GM19372 (cell line): ENCODE measurements around the gene MMP27.
"Not testable (repeated sequence)": the region's sequence is repeated elsewhere in the genome, so short reads cannot be mapped to it uniquely, and the experiment has no call there.

Experiments
- ATAC-seq: cut with Tn5 transposase; IDR thresholded peaks from one replicate; pipeline ENCODE4 v1.9.1; 2021; ENCODE audit warnings: mild to moderate bottlenecking, low read depth, moderate library complexity; ENCODE audit not compliant: unreplicated experiment

The MMP27 gene

GRCh38 chr11:102705626-102706025, at the start of gene MMP27:
TSS of gene MMP27 (minus strand) at chr11:102705769. CDS start at chr11:102705714, 55 bp downstream.
- ATAC-seq, result no peak

- ATAC-seq, result no peak
These were observed 47.7 kb upstream of the MMP27 start for GRCh38 chr11:102753267-102753666.

GRCh38 chr11:102751673-102752072, 46.1 kb upstream of the MMP27 start:
- no peak for ATAC-seq

GRCh38 chr11:102749101-102749722, 43.6 kb upstream of the MMP27 start:
- ATAC-seq, result no peak

- ATAC-seq, result not testable (repeated sequence)
These were observed 41.4 kb upstream of the MMP27 start for GRCh38 chr11:102746746-102747578.

GRCh38 chr11:102734650-102735049, 29.1 kb upstream of the MMP27 start:
- no peak for ATAC-seq

GRCh38 chr11:102733232-102733875, 27.8 kb upstream of the MMP27 start:
- ATAC-seq, result peak; percentile 82

- ATAC-seq, result not testable (repeated sequence)
These were observed 25.4 kb upstream of the MMP27 start for GRCh38 chr11:102730944-102731343.

- ATAC-seq, result no peak
These were observed 24.6 kb upstream of the MMP27 start for GRCh38 chr11:102729849-102730815.

- ATAC-seq, result no peak
These were observed 22.3 kb upstream of the MMP27 start for GRCh38 chr11:102727890-102728289.

GRCh38 chr11:102724904-102725500, 19.4 kb upstream of the MMP27 start, which contains the start of gene MMP8:
TSS of gene MMP8 (minus strand) at chr11:102724954. CDS start at chr11:102724855, 99 bp downstream.
- ATAC-seq, result no peak

- ATAC-seq, result no peak
These were observed 17.3 kb upstream of the MMP27 start for GRCh38 chr11:102722821-102723220.

GRCh38 chr11:102719620-102720277, 14.2 kb upstream of the MMP27 start:
- no peak for ATAC-seq

GRCh38 chr11:102717280-102717679, 11.7 kb upstream of the MMP27 start:
- no peak for ATAC-seq

- peak; percentile 56 for ATAC-seq
These were observed 11.0 kb upstream of the MMP27 start for GRCh38 chr11:102716527-102716926.

- ATAC-seq, result no peak
These were observed 6.6 kb upstream of the MMP27 start for GRCh38 chr11:102712137-102712536.

- no peak for ATAC-seq
These were observed 3.8 kb upstream of the MMP27 start for GRCh38 chr11:102709201-102709945.

GRCh38 chr11:102708654-102709053, 3.1 kb upstream of the MMP27 start:
- ATAC-seq, result no peak

GRCh38 chr11:102704841-102705240, 728 bp downstream of the MMP27 start:
- ATAC-seq, result no peak
